ENCODE measurements around the gene DCLRE1C.
"Not testable (repeated sequence)": the region's sequence is repeated elsewhere in the genome, so short reads cannot be mapped to it uniquely, and the experiment has no call there.

DNA sequence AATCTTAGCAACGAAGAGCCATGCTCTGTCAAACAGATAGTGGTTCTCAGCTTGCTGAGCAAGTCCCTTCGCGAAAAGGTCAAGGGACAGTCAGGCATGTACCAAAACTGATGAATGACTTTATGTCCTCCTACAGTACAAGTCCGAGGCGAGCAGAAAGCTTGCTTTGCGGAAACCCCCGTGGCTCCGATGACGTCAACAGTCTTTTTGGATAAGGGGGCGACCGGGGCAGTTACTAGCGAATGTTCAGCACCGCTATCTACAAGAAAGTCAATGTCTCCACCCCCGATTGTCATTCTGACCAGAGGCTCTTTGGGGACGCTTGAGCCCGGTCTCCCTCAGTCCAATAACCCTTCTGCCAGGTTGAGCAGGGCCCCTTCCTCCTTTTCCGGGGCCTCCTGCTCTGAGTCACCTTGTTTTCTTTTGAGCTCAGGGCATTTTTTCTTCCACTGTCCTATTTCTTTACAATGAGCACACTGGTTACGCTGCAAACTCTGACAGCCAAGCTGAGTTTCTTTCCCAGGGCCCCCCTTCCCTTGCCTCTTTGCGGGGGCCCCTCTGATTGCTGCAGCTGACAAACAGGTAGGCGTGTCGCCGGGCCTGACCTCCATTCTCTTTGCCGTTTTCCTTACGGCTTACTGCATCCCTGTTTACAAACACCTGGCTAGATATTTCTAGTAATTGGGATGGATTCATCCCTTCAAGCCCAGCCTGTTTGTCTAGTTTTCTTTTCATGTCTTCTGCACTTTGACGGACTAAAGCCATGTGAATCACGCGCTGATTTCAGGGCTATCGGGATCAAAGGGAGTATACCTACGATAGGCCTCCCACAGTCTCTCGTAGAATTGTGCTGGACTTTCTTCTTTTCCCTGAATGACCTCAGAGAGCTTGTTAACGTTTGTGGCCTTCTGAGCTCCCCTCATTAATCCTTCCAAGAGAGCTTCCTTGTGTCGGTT lies 39.9 kb upstream of the DCLRE1C start:
- TF ChIP-seq, protein P1, sequence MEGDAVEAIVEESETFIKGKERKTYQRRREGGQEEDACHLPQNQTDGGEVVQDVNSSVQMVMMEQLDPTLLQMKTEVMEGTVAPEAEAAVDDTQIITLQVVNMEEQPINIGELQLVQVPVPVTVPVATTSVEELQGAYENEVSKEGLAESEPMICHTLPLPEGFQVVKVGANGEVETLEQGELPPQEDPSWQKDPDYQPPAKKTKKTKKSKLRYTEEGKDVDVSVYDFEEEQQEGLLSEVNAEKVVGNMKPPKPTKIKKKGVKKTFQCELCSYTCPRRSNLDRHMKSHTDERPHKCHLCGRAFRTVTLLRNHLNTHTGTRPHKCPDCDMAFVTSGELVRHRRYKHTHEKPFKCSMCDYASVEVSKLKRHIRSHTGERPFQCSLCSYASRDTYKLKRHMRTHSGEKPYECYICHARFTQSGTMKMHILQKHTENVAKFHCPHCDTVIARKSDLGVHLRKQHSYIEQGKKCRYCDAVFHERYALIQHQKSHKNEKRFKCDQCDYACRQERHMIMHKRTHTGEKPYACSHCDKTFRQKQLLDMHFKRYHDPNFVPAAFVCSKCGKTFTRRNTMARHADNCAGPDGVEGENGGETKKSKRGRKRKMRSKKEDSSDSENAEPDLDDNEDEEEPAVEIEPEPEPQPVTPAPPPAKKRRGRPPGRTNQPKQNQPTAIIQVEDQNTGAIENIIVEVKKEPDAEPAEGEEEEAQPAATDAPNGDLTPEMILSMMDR (IDR thresholded peaks at IDR 0.05; ENCODE audit: poor library complexity) = not testable (repeated sequence)
- not testable (repeated sequence) for TF ChIP-seq EZH2phosphoT487 (IDR thresholded peaks at IDR 0.05; ENCODE audit: low read depth, severe bottlenecking, unreplicated experiment); EZH2 (IDR thresholded peaks at IDR 0.05; ENCODE audit: borderline replicate concordance)
